ENCODE results near the gene NHS. TPM values are rescaled to one million over a fixed set of nuclear protein-coding genes. Genes with fewer than 3 reads are reported as not detected.

The NHS gene
- total RNA-seq, 4 donors from 2014 or later: 0.20 to 0.39 (median 0.30) TPM

- in situ Hi-C loops (cut with MboI; ENCODE audit: low sequenced_read_pairs in 4 of 4): loop anchor here in 1 of 4 donors (5.0 kb wide), 1 partner anchor 42 kb away; no protein-coding TSS in a partner anchor
- H3K4me3 ChIP-seq: no peak overlapping the region
- no peak for TF ChIP-seq CTCF (IDR thresholded peaks at IDR 0.05 in 4 of 5, conservative IDR thresholded peaks at IDR 0.05 in 1 of 5)
- no peak for TF ChIP-seq POLR2A (IDR thresholded peaks at IDR 0.05)
- H3K36me3 ChIP-seq: no peaks in the 10 kb centered on the region
- no peak overlapping the region for H3K27ac ChIP-seq
- H3K9me3 ChIP-seq: no peaks in the 10 kb centered on the region
- H3K4me1 ChIP-seq: peaks cover 7% of the 10 kb centered on the region in 2 donors
- DNase-seq (no peak), ATAC-seq (no peak)
- H3K27me3 ChIP-seq: no peaks in the 10 kb centered on the region
- intact Hi-C loops (cut with DNase I; ENCODE audit: low total_unique reads): no loop called here
Observed at GRCh38 chrX:17554914-17555313, 179.9 kb downstream of the NHS start.

GRCh38 chrX:17555846-17556245, 180.8 kb downstream of the NHS start:
- DNase-seq: no peak
- no peak overlapping the region for H3K4me3 ChIP-seq
- TF ChIP-seq CTCF (IDR thresholded peaks at IDR 0.05 in 4 of 5, conservative IDR thresholded peaks at IDR 0.05 in 1 of 5) (no peak), POLR2A (IDR thresholded peaks at IDR 0.05) (no peak)
- H3K27ac ChIP-seq: no peak overlapping the region
- in situ Hi-C loops (cut with MboI; ENCODE audit: low sequenced_read_pairs in 4 of 4) (loop anchor here in 1 of 4 donors (5.0 kb wide), 1 partner anchor 41 kb away; no protein-coding TSS in a partner anchor), intact Hi-C loops (cut with DNase I; ENCODE audit: low total_unique reads) (no loop called here)
- H3K9me3 ChIP-seq: no peaks in the 10 kb centered on the region
- H3K4me1 ChIP-seq: peaks cover 10 to 12% of the 10 kb centered on the region in 2 donors
- no peaks in the 10 kb centered on the region for H3K36me3 ChIP-seq
- ATAC-seq: no peak
- no peaks in the 10 kb centered on the region for H3K27me3 ChIP-seq

GRCh38 chrX:17559728-17560379, 184.9 kb downstream of the NHS start:
- ATAC-seq: peak; percentile 91 to 99
- intact Hi-C loops (cut with DNase I; ENCODE audit: low total_unique reads): no loop called here
- TF ChIP-seq POLR2A (IDR thresholded peaks at IDR 0.05): no peak
- TF ChIP-seq CTCF (IDR thresholded peaks at IDR 0.05 in 4 of 5, conservative IDR thresholded peaks at IDR 0.05 in 1 of 5): no peak
- H3K4me3 ChIP-seq: no peak overlapping the region
- DNase-seq: peak; percentile 42 to 55
- no peaks in the 10 kb centered on the region for H3K9me3 ChIP-seq
- peak overlapping the region in 3 of 4 donors; percentile 22 to 59 (median 34) for H3K27ac ChIP-seq
- no peaks in the 10 kb centered on the region for H3K36me3 ChIP-seq
- peaks cover 10 to 12% of the 10 kb centered on the region in 2 donors for H3K4me1 ChIP-seq
- in situ Hi-C loops (cut with MboI; ENCODE audit: low sequenced_read_pairs in 4 of 4): loop anchor here in 1 of 4 donors (5.0 kb wide), 1 partner anchor 37 kb away; no protein-coding TSS in a partner anchor
- H3K27me3 ChIP-seq: no peaks in the 10 kb centered on the region

- Histone ChIP-seq H3K4me1 (peaks cover 10 to 12% of the 10 kb centered on the region in 2 donors), H3K27me3 (no peaks in the 10 kb centered on the region), H3K36me3 (no peaks in the 10 kb centered on the region), H3K27ac (peak overlapping the region in 3 of 4 donors; percentile 22 to 50 (median 34)), H3K9me3 (no peaks in the 10 kb centered on the region), H3K4me3 (no peak overlapping the region)
- no peak for TF ChIP-seq POLR2A (IDR thresholded peaks at IDR 0.05)
- TF ChIP-seq CTCF (IDR thresholded peaks at IDR 0.05 in 4 of 5, conservative IDR thresholded peaks at IDR 0.05 in 1 of 5): no peak
- intact Hi-C loops (cut with DNase I; ENCODE audit: low total_unique reads) (no loop called here), in situ Hi-C loops (cut with MboI; ENCODE audit: low sequenced_read_pairs in 4 of 4) (no loop called here)
- DNase-seq (no peak), ATAC-seq (peak; percentile 11 to 44)
Observed at GRCh38 chrX:17560385-17560784, 185.4 kb downstream of the NHS start.
